GM12874 (cell line): ENCODE measurements around the gene POU3F4.

Experiments
- CTCF ChIP-seq: IDR thresholded peaks from 2 replicates; pipeline ENCODE4 v1.5.1; 2011; ENCODE audit warnings: low read depth, mild to moderate bottlenecking, control low read depth, low read length, moderate library complexity; ENCODE audit not compliant: insufficient read depth

The POU3F4 gene

GRCh38 chrX:83535417-83536196, 27.5 kb downstream of the POU3F4 start:
- TF ChIP-seq CTCF: no peak
